Measurements from ENCODE around the gene PTPN3.

The PTPN3 gene

GRCh38 chr9:109454041-109454440 lies 44.1 kb downstream of the PTPN3 start:
- DNase-seq (ENCODE audit: low read depth) = no peak

GRCh38 chr9:109453210-109453842 lies 44.8 kb downstream of the PTPN3 start:
- no peak for DNase-seq (ENCODE audit: low read depth)

DNA sequence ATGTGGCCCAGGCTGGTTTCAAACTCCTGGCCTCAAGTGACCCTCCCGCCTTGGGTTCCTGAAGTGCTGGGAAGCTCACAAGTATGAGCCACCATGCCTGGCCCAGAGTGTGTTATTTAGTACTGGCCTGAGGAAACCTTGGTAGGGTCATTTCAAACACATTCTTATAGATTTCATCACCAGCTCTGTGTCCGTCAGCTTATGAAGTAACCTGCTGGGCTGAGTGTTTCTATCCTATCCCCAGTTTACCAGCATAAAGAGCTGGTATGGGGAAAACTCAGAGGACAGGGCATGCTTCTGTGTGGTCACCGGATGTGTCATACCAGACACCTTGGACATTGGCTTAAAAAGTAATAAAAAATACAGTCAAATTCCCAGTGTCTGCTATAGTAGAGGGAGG lies 45.3 kb downstream of the PTPN3 start:
- no peak for DNase-seq (ENCODE audit: low read depth)

DNA sequence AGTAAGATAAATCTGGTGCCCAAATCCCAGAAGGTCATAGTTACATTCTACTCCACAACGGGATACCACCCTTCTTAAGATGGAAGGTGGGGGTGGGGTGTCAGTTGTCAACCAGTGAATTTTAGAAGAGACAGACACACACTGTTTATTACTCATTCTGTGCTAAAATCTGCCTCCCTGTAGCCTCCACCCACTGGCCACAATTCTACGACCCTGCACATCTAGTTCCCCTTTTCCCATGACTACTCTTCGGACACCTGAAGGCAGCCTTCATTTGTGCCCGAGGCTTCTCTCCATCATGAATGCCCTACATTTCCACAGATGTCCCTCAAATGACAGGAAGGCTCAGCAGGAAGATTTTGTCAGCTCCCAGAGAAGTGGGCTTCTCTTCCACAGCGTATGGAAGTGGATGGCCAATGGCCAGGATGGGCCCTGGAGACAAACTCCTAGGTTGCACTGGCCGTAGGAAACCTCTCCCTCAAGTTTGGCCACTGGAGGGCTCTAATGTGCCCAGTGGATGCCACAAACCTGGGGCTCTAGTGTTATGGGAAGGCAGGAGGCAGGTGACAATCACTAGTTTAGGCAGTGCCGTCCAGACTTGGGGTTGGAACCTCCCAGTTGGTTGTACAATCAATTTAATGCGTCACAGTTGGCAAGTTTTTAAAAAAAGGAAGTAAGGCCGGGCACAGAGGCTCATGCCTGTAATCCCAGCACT lies 46.6 kb downstream of the PTPN3 start:
- no peak for DNase-seq (ENCODE audit: low read depth)

DNA sequence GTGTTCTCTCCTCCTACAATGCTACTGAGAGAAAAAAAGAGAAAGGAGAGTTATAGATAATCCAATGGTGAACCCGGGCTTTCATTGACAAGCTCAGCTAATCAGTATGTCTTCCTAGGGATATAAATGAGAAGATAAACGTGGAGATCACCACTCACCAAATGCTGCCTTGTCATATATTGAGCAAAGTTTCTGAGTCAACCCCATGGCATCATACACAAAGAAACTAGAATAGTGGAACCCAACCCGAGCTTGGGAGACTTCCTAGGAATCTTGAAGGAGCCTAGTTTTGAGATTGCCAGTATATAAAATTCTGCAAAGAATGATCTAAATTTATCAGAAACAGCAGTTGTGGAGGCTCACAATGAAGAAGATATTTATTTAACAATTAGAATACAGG lies 47.8 kb downstream of the PTPN3 start:
- no peak for DNase-seq (ENCODE audit: low read depth)

DNA sequence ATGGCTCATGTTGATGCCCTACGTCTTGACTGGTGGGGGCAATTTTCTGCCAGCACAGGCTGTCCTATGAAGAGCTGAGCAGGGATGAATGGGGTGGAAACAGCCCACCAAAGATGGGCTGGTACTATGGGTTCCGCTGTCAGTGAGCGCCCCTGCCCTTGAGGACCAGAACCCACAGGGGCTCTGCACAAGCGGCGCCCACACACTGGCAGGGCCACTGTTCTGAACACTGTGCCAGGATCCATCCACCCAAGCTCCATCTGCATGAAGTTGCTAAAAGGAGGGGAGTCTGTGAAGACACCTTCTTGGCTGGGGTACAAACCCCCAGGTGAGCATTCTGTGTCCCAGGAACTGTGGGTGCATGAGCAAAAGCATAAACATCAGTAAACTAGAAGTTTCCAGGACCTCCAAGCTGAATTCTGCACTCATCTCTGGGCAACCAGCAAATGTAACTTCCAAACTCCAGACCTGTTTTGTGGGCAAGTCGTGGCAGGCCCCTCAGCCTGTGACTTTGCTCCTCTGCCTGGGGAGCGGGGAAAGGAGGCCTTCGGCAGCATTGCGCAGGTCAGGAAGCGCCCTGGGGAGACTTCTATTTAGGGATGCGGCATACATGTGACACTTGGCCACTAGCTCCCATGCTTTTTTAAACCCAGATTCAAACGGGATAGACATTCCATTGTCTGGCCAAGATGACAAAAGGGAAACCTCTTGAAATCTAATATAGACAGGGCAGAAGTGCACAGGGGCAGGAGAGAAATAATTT lies 48.9 kb downstream of the PTPN3 start:
- no peak for DNase-seq (ENCODE audit: low read depth)

GRCh38 chr9:109448223-109448622 lies 49.9 kb downstream of the PTPN3 start:
- DNase-seq (ENCODE audit: low read depth) = no peak

DNA sequence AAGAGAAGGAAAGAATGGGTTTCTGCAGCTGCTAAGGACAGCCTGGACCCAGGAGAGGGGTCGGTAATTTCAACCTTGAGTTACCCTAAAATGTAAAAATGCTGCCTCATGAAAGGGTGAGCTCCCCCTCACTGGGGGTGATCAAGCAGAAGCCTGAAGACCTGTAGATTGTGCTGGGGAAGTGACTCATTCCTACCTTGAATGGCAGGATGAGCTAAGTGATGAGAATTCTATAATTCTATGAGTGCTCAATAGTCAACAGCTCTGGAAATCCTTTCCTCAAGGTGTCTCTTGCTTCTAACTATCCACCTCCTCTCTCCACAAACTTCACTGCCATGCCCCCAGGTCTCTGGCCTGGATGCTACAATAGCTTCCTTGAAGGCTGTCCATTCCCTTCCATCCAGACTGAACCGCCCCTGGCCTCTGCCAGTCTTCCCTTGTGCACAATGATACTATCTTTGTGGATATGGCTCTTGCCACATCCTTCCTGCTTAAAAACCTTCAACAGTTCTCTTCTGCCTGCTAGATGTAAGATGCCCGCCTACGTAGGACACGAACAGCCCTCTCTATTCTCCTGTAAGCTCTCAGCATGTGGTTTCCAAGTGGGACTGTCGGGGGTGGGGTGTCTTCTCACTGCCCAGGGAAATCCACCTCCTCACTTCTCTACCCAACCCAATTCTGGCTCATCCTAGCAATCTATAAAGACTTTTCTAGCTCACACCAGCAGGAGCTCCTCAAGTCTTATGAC lies 50.6 kb downstream of the PTPN3 start:
- no peak for DNase-seq (ENCODE audit: low read depth)

DNA sequence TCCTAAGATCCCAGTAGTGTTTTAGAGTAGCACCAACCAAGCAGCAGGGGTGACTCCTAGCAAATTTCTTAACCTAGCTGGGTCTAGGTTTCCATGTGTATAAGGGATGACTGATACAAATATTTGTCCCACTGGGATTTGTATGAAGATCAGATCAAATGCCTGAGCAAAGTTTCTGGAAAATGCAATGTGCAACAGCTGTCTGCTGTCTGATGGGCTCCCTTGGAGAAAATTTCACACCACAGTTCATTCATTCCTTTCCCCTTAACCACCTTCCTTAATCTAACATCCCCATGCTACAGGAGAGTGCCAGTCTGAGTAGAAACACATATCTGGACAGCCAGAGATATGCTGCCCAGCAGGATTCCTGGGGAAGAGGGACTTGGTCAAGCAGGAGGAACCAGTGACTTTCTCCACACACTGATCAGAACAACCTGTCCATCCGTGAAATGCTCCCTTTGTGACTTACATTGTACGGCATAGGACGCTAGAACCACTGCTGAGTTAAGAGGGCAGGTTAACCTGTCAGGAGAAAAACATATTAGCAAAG lies 53.3 kb downstream of the PTPN3 start:
- no peak for DNase-seq (ENCODE audit: low read depth)

- DNase-seq (ENCODE audit: low read depth) = no peak
Observed at GRCh38 chr9:109442716-109443115, 55.4 kb downstream of the PTPN3 start.

DNA sequence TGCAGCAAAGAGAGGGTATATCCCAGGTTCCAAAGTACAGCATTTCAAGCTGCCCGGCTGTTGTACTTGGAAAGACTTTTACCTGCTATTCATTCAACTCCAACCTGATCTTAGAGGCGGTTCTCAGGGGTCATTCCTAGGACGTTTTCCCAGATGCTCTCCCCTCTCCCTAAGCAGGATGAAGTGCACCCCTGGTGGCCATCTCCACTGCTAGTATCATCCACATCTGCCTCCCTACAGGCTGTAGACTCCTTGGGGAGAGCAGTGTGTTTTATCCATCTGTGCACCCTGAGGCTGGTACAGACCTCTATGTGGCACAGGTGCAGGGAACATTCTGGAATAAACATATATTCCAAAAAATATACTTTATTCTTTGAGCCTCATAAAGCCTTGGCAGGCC lies 56.8 kb downstream of the PTPN3 start:
- no peak for DNase-seq (ENCODE audit: low read depth)

- peak; percentile 16 for DNase-seq (ENCODE audit: low read depth)
Observed at GRCh38 chr9:109440797-109441287, 57.3 kb downstream of the PTPN3 start.

DNA sequence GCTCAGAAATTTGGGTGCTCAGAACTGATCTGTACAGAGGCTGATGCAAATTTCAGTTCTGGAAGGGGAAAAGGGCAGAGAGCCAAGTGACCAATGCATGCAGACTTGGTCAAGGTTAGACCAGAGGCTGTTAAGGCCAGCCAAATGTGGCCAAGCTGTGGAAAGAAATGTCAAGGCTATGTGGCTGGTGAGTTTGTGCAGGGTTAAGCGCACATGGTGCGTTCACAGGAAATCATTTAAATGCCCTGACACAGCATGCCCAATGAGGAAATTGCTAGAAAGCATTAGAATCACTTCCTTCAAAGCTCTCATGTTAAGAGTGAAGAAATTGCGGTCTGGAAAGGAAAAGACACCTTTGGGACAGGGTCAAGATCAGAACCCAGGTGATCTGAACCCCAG lies 58.0 kb downstream of the PTPN3 start:
- no peak for DNase-seq (ENCODE audit: low read depth)

DNA sequence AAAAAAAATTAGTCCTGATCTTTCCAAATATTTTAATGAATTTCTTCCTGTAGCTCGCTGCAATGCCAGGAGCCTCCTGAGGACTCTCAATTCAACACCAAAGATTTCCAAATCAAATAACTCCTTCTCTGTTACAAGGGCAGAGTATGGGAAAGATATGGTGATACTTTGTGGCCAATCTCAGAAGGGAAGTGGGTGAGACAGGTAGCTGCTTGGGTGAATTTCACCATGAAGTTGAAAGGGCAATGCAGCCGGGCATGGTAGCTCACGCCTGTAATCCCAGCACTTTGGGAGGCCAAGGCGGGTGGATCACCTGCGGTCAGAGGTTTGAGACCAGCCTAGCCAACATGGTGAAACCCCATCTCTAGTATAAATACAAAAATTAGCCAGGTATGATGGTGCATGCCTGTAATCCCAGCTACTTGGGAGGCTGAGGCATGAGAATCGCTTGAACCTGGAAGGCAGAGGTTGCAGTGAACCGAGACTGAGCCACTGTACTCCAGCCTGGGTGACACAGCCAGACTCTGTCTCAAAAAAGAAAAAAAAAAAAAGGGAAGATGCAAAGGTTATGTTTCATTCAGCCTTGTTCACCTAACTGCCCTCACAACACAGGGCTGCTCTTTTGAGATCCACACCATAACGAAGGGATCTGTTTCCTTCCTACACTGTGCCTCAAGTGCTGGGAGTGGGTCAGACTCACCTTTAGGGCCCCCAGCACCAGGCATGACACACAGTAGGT lies 58.6 kb downstream of the PTPN3 start:
- DNase-seq (ENCODE audit: low read depth) = no peak

DNA sequence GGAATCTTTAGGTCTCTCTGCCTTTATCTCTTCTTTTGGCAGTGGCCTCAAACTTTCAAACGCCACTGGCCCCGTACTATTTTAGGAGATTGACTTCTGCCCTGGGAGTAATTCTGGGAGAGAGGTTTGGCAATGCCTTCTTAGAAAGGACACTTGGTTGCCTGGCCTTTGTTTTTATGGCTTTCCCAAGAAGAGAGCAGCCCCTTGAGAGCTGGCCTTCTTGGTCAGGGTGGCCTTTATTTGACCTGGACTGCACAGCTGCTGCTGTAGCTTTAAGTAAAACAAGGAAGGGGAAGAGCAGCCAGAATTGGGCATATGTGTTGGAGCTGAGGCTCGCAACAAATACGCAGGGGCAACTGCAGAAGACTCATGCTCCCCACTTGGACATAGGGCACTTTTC lies 60.8 kb downstream of the PTPN3 start:
- no peak for DNase-seq (ENCODE audit: low read depth)

GRCh38 chr9:109436071-109436470 lies 62.0 kb downstream of the PTPN3 start:
- DNase-seq (ENCODE audit: low read depth) = no peak

DNA sequence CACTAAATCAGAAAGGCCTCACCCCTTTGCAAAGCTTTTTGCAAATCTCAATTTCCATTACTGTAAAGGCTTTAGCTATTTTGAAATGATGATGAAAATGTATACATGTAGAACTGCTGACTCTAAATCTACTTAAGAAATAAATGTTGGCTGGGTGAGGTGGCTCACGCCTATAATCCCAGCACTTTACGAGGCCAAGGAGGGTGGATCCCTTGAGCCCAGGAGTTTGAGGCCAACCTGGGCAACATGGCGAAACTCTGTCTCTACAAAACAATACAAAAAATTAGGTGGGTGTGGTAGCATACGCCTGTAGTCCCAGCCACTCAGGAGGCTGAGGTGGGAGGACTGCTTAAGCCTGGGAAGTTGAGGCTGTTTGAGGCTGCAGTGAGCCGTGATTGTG lies 64.6 kb downstream of the PTPN3 start:
- no peak for DNase-seq (ENCODE audit: low read depth)

GRCh38 chr9:109430231-109430630 lies 67.9 kb downstream of the PTPN3 start:
- DNase-seq (ENCODE audit: low read depth) = no peak

DNA sequence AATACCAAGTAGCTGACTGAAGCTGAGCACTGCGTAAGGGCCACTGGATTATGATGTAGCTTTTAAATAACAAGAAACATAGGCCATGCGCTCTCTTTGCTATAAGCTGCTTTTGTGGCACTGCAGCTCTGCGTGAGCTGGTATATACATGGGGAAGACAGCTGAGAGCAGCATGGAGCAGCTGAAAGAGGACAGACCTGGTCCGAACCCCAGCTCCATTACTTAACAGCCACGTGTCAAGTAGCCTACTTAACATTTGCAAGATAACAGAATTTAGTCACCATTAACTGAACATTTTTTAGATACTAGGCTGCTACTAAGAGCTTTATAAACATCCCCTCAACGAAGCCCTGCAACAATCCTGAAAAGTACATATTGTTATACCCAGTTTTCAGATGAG lies 69.3 kb downstream of the PTPN3 start:
- no peak for DNase-seq (ENCODE audit: low read depth)

- DNase-seq (ENCODE audit: low read depth) = no peak
Observed at GRCh38 chr9:109427886-109428285, 70.2 kb downstream of the PTPN3 start.

DNA sequence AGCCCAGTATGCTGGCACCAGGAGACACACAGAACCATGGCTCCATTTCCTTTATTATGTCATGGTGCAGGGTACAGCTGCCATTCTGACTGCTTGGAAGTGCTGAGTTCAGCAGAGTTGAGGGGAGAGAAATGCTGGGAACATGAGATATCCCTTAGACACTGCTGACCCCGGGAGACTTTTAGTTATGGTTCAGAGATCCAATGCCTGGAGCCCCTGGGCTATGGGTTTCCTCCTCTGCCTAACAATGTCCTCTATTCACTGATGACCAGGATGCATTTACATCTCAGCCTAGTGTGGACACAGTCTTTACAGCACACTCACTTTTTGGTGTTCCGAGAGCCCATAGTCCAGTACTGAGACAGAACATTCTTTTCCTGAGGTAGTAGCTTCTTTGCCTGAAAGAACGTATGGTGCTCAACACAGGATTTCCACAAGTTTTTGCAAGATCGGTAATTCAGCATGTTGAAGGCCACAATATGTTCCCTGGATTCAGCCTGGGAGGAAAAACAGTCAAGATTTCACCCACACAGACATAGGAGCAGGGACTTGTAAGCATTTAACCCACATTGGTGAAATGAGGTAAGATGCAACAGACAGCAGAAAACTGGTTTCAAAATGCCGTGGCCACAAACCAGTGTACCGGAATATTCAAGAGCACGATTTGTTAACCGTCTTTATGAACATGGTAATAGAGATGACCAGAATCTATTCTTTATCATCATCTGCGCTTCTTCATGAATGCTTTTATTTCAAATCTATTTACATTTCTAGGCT lies 71.3 kb downstream of the PTPN3 start:
- DNase-seq (ENCODE audit: low read depth) = no peak

Data from stimulated activated CD8-positive, alpha-beta memory T cell treated with anti-CD3 and anti-CD28 coated beads, Interleukin-12 subunit alpha, Interleukin-12 subunit beta, amount 100 ng/mL, for 1 hour (primary cell).